Breast epithelium (tissue), 3 donors: ENCODE results near the gene KRTAP9-1.
"Not testable (repeated sequence)": the region's sequence is repeated elsewhere in the genome, so short reads cannot be mapped to it uniquely, and the experiment has no call there.

Source experiments
- CTCF ChIP-seq, 3 donors: fragments of 450-650 bp; IDR thresholded peaks; one replicate each; pipeline ENCODE4 v1.5.1; 2016 to 2017; ENCODE audit warnings: antibody characterized with exemption in 3 of 3, mild to moderate bottlenecking in 3 of 3, moderate library complexity in 3 of 3
- POLR2A ChIP-seq: fragments of 450-650 bp; IDR thresholded peaks from one replicate; pipeline ENCODE4 v1.6.1; 2016; ENCODE audit warnings: antibody characterized with exemption, mild to moderate bottlenecking, moderate library complexity
- POLR2AphosphoS5 ChIP-seq, 3 donors: sonication (generic); formaldehyde crosslinking; IDR thresholded peaks; one replicate each; pipeline ENCODE4 v1.6.1; 2017; ENCODE audit warnings: antibody characterized with exemption in 3 of 3

DNA sequence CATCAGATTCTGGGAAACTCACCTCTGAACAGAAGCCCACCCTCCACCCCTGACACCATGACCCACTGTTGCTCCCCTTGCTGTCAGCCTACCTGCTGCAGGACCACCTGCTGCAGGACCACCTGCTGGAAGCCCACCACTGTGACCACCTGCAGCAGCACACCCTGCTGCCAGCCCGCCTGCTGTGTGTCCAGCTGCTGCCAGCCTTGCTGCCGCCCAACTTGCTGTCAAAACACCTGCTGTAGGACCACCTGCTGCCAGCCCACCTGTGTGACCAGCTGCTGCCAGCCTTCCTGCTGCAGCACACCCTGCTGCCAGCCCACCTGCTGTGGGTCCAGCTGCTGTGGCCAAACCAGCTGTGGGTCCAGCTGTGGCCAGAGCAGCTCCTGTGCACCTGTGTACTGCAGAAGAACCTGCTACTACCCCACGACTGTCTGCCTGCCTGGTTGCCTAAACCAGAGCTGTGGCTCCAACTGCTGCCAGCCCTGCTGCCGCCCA, 37.0 kb downstream of the KRTAP9-1 start, which contains the start of gene KRTAP9-2:
- TF ChIP-seq CTCF (IDR thresholded peaks at IDR 0.05); POLR2A; POLR2AphosphoS5 (IDR thresholded peaks at IDR 0.05): not testable (repeated sequence)
